ENCODE results near the gene TCERG1.

TCERG1 gene

GRCh38 chr5:146448783-146449519, 1.8 kb downstream of the TCERG1 start:
- ChIA-PET POLR2A (no interaction called here), CTCF (interaction anchor here (1.1 to 1.4 kb wide), 2 partner anchors 15 to 39 kb away, joined by 3 to 5 read pairs; no protein-coding TSS in a partner anchor)
- TF ChIP-seq CTCF (IDR thresholded peaks at IDR 0.05; ENCODE audit: control extremely low read depth, extremely low read depth, low read depth, missing control alignments): no peak
- DNase-seq (ENCODE audit: extremely low spot score): no peak

GRCh38 chr5:146450002-146450401, 2.9 kb downstream of the TCERG1 start:
- TF ChIP-seq CTCF (IDR thresholded peaks at IDR 0.05; ENCODE audit: control extremely low read depth, extremely low read depth, low read depth, missing control alignments): no peak
- CTCF ChIA-PET: interaction anchor here (0.8 to 1.4 kb wide), 7 partner anchors 9 to 83 kb away, joined by 3 to 6 read pairs (median 4); no protein-coding TSS in a partner anchor
- POLR2A ChIA-PET: no interaction called here

GRCh38 chr5:146451411-146451810, 4.3 kb downstream of the TCERG1 start:
- POLR2A ChIA-PET: no interaction called here
- no peak for TF ChIP-seq CTCF (IDR thresholded peaks at IDR 0.05; ENCODE audit: control extremely low read depth, extremely low read depth, low read depth, missing control alignments)
- CTCF ChIA-PET: interaction anchor here (1.1 kb wide), 1 partner anchor 91 kb away, joined by 3 read pairs; no protein-coding TSS in a partner anchor
- DNase-seq (ENCODE audit: extremely low spot score): no peak

More at GRCh38 chr5:146450002-146450401, 2.9 kb downstream of the TCERG1 start:
- no peak for DNase-seq (ENCODE audit: extremely low spot score)

DNA sequence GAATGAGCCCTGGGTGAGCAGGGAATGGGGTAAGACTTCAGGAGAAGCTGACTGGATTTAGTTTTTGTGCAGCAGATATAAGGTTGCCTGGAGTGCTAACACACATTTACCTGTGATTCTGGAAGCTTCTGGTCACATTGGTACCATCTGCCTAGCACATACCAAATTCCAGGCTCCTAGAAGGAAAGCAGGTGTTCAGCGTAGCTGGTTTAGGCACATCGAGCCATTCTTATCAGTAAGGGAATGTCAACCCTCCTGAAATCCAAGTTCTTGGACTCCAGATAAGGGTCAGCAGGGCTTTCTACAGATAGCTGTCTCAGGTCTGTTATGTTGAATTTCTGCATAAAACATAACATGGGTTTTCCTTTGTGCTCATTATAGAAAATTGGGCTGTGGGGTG, 10.3 kb downstream of the TCERG1 start:
- no peak for DNase-seq (ENCODE audit: extremely low spot score)
- no peak for TF ChIP-seq CTCF (IDR thresholded peaks at IDR 0.05; ENCODE audit: control extremely low read depth, extremely low read depth, low read depth, missing control alignments)
- ChIA-PET POLR2A (no interaction called here), CTCF (interaction anchor here (1.8 to 3.4 kb wide), 2 partner anchors 11 to 16 kb away, joined by 7 to 10 read pairs; partner anchors contain the start of gene TCERG1)

DNA sequence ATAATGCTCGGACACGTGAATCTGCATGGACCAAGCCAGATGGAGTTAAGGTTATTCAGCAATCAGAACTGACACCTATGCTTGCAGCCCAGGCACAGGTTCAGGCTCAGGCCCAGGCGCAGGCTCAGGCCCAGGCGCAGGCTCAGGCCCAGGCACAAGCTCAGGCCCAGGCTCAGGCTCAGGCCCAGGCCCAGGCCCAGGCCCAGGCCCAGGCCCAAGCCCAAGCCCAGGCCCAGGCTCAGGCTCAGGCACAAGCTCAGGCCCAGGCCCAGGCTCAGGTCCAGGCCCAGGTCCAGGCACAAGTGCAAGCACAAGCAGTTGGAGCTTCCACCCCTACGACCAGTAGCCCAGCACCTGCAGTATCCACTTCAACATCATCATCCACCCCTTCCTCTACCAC, 11.8 kb downstream of the TCERG1 start:
- ChIA-PET CTCF (interaction anchor here (0.7 to 3.4 kb wide), 6 partner anchors 8 to 21 kb away, joined by 3 to 10 read pairs (median 3); no protein-coding TSS in a partner anchor), POLR2A (interaction anchor here (0.5 to 1.5 kb wide), 2 partner anchors 12 to 1144 kb away, joined by 5 to 7 read pairs; partner anchors contain the start of gene TCERG1)
- TF ChIP-seq CTCF (IDR thresholded peaks at IDR 0.05; ENCODE audit: control extremely low read depth, extremely low read depth, low read depth, missing control alignments): no peak
- DNase-seq (ENCODE audit: extremely low spot score): no peak

DNA sequence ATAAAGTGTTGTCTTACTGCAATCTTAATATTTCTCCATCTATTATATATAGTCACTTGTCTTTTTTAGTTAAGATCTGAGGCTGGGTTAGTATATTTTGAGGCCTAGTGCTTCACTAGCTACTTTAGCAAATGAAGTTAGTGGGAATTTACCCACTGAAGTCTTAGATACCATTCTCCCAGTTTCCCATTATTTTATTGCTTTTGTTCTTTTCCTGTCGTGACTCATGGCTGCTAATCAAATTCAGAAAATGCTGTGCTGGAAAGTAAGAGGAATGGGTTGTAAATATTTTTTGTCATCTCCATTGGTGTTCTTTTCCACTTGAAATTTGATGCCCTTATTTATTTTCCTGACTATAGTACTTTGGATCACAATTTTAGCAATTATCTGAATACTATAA, 14.2 kb downstream of the TCERG1 start:
- POLR2A ChIA-PET: no interaction called here
- CTCF ChIA-PET: interaction anchor here (0.8 to 1.1 kb wide), 3 partner anchors 8 to 17 kb away, joined by 3 to 4 read pairs (median 4); no protein-coding TSS in a partner anchor
- DNase-seq (ENCODE audit: extremely low spot score): no peak
- no peak for TF ChIP-seq CTCF (IDR thresholded peaks at IDR 0.05; ENCODE audit: control extremely low read depth, extremely low read depth, low read depth, missing control alignments)
